AML-193 (cell line): ENCODE results near the gene TBX21.

Experiments used
- DNase-seq, 2 experiments: peaks; one replicate each; lab custom pipeline; 2025; lab: John Stamatoyannopoulos, UW

The TBX21 gene

GRCh38 chr17:47773649-47774048 lies 40.6 kb downstream of the TBX21 start:
- DNase-seq = peak; percentile 39 to 44

GRCh38 chr17:47774331-47774730 lies 41.3 kb downstream of the TBX21 start:
- DNase-seq = no peak

GRCh38 chr17:47774987-47775580 lies 42.0 kb downstream of the TBX21 start:
- DNase-seq = no peak

GRCh38 chr17:47776330-47777197 lies 43.5 kb downstream of the TBX21 start:
- peak; percentile 62 to 68 for DNase-seq

- no peak for DNase-seq
Measured at GRCh38 chr17:47778184-47778635, 45.2 kb downstream of the TBX21 start.

- no peak for DNase-seq
Measured at GRCh38 chr17:47781397-47781796, 48.4 kb downstream of the TBX21 start.

GRCh38 chr17:47785538-47786123 lies 52.6 kb downstream of the TBX21 start:
- peak; percentile 12 to 21 for DNase-seq

- DNase-seq = no peak
Measured at GRCh38 chr17:47789611-47790561, 56.9 kb downstream of the TBX21 start.

- no peak for DNase-seq
Measured at GRCh38 chr17:47791025-47791424, 58.0 kb downstream of the TBX21 start.

- DNase-seq = no peak
Measured at GRCh38 chr17:47792457-47792856, 59.4 kb downstream of the TBX21 start.

GRCh38 chr17:47792979-47793378 lies 59.9 kb downstream of the TBX21 start:
- DNase-seq = no peak
